HepG2 (cell line): ENCODE data around the gene ABHD17C.

Experiments used
- CTCF ChIP-seq: sonication (generic); formaldehyde crosslinking; IDR thresholded peaks from 2 replicates; pipeline ENCODE4 v1.5.0; 2020; ENCODE audit warnings: mild to moderate bottlenecking, missing genetic modification reagents, moderate library complexity
- MXI1 ChIP-seq: IDR thresholded peaks from 3 replicates; pipeline ENCODE4 v1.6.1; 2012; ENCODE audit warnings: low read depth, low read length, inconsistent platforms, borderline replicate concordance
- RAD21 ChIP-seq: fragments of 450-650 bp; formaldehyde crosslinking; IDR thresholded peaks from 2 replicates; pipeline ENCODE4 v1.5.0; 2020; ENCODE audit warnings: mild to moderate bottlenecking
- ZNF3 ChIP-seq: IDR thresholded peaks from 2 replicates; pipeline ENCODE4 v1.7.0; 2017; ENCODE audit warnings: inconsistent platforms

DNA sequence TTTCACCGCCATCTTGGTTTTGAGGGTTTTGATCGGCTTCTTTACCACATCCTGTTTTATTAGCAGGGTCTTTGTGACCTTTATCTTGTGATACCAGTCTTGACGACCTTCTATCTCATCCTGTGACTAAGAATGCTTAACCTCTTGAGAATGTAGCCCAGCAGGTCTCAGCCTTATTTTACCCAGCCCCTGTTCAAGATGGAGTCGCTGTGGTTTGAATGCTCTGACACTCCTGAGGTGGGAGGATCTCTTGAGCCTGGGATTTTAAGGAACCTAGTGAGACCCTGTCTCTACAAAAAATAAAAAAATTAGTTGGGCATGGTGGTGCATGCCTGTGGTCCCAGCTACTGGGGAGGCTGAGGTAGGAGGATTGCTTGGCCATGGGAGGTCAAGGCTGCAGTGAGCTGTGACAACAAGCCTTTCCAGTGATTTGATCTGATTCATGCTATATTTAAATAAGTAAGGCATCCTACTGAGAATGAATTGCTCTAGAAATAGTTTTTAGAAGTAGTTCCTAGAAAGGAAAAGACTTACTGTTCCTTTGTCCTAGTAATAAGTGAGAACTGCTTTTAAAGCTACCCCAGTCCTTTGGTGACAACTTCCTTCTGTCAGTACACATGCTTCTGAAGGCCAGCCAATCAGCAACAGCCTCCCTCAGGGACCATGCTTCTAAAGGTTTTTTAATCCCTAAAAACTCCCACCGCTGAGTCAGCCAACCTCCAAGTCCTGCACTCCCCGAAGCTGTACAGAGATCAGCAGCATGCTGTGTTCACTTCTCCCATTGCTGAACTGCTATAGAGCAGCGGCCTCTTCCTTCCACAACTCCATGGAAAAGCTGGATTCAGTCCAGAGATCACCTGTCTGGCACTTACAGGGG is 75.0 kb downstream of the ABHD17C start:
- TF ChIP-seq ZNF3: no peak
- TF ChIP-seq MXI1: no peak
- TF ChIP-seq CTCF (CRISPR knock-in tag): no peak
- no peak for TF ChIP-seq RAD21 (CRISPR knock-in tag)
